ENCODE results near the gene CALML3. TPM values are rescaled to one million over a fixed set of nuclear protein-coding genes. Genes with fewer than 3 reads are reported as not detected.

The CALML3 gene
- total RNA-seq, 1 donor from 2014 or later: not detected

DNA sequence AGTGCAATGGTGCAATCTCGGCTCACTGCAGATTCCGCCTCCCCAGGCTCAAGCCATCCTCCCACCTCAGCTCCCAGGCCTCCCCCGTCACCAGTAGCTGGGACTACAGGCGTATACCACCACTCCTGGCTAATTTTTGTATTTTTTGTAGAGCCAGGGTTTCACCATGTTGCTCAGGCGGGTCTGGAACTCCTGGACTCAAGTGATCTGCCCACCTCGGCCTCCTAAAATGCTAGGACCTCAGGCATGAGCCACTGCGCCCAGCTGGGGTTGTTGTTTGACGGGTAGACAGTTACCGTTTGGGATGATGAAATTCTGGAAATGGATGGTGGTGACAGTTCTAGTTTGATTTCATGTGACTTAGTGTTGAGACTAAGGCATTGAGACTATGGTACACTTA is 15.3 kb downstream of the CALML3 start:
- Mint-ChIP-seq H3K27me3 (ENCODE audit: low read depth, unreplicated experiment) (no peaks in the 10 kb centered on the region), H3K4me3 (ENCODE audit: unreplicated experiment) (no peak overlapping the region), H3K9me3 (ENCODE audit: unreplicated experiment) (peaks cover 13% of the 10 kb centered on the region), H3K36me3 (ENCODE audit: low read depth, unreplicated experiment) (peaks cover 1% of the 10 kb centered on the region), H3K4me1 (ENCODE audit: low read depth, unreplicated experiment) (peaks cover 13% of the 10 kb centered on the region), H3K27ac (ENCODE audit: unreplicated experiment) (no peak overlapping the region)
- no peak overlapping the region for H3K9ac ChIP-seq (ENCODE audit: low read length)
- H3K36me3 ChIP-seq (ENCODE audit: insufficient read depth, low read length): no peaks in the 10 kb centered on the region
- H3K4me2 ChIP-seq (ENCODE audit: low read length): no peak overlapping the region
- no peak overlapping the region for H2AFZ ChIP-seq (ENCODE audit: low read depth, low read length)
- H3K9me3 ChIP-seq (ENCODE audit: insufficient read depth, low read depth, low read length): no peaks in the 10 kb centered on the region
- H3K4me1 ChIP-seq (ENCODE audit: insufficient read depth, low read length): peaks cover 13% of the 10 kb centered on the region
- TF ChIP-seq EZH2 (IDR thresholded peaks at IDR 0.05; ENCODE audit: insufficient read depth, low read length): no peak
- TF ChIP-seq, protein P1, sequence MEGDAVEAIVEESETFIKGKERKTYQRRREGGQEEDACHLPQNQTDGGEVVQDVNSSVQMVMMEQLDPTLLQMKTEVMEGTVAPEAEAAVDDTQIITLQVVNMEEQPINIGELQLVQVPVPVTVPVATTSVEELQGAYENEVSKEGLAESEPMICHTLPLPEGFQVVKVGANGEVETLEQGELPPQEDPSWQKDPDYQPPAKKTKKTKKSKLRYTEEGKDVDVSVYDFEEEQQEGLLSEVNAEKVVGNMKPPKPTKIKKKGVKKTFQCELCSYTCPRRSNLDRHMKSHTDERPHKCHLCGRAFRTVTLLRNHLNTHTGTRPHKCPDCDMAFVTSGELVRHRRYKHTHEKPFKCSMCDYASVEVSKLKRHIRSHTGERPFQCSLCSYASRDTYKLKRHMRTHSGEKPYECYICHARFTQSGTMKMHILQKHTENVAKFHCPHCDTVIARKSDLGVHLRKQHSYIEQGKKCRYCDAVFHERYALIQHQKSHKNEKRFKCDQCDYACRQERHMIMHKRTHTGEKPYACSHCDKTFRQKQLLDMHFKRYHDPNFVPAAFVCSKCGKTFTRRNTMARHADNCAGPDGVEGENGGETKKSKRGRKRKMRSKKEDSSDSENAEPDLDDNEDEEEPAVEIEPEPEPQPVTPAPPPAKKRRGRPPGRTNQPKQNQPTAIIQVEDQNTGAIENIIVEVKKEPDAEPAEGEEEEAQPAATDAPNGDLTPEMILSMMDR (IDR thresholded peaks at IDR 0.05; ENCODE audit: insufficient read depth, low read depth, low read length): no peak
- H3K27me3 ChIP-seq (ENCODE audit: insufficient read depth, low read length): no peaks in the 10 kb centered on the region
- no peak overlapping the region for H3K27ac ChIP-seq (ENCODE audit: low read depth, low read length)
- FAIRE-seq (no peak), DNase-seq (ENCODE audit: low read depth) (no peak)
- no peaks in the 10 kb centered on the region for H3K79me2 ChIP-seq (ENCODE audit: insufficient read depth, low read length)
- H4K20me1 ChIP-seq (ENCODE audit: insufficient read depth, low read length): no peaks in the 10 kb centered on the region
- no peak overlapping the region for H3K4me3 ChIP-seq (ENCODE audit: insufficient read depth, low read depth, low read length)

DNA sequence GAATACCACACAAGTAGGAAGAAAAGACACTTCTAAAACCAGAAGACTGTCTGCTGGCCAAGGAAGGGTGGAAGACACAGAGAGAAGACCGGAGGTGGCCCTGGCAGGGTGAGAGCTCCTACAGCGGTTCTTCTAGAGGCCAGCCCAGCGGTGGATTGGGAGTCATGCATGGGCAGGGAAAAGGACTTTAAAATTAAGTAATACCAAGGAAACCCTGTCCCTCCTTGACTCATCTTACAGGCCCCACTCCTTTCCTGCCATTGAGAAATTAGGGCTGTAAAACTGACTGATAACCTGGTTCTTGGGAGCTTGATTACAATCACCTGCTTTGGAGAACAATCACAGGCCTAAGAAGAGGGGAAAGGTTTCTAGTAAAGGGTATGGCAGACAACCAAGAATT is 16.1 kb downstream of the CALML3 start:
- no peaks in the 10 kb centered on the region for H3K27me3 Mint-ChIP-seq (ENCODE audit: low read depth, unreplicated experiment)
- Histone ChIP-seq H2AFZ (ENCODE audit: low read depth, low read length) (no peak overlapping the region), H4K20me1 (ENCODE audit: insufficient read depth, low read length) (no peaks in the 10 kb centered on the region), H3K27ac (ENCODE audit: low read depth, low read length) (no peak overlapping the region), H3K79me2 (ENCODE audit: insufficient read depth, low read length) (no peaks in the 10 kb centered on the region), H3K4me2 (ENCODE audit: low read length) (no peak overlapping the region), H3K9ac (ENCODE audit: low read length) (no peak overlapping the region), H3K4me1 (ENCODE audit: insufficient read depth, low read length) (peaks cover 21% of the 10 kb centered on the region), H3K27me3 (ENCODE audit: insufficient read depth, low read length) (no peaks in the 10 kb centered on the region), H3K9me3 (ENCODE audit: insufficient read depth, low read depth, low read length) (no peaks in the 10 kb centered on the region), H3K4me3 (ENCODE audit: insufficient read depth, low read depth, low read length) (no peak overlapping the region), H3K36me3 (ENCODE audit: insufficient read depth, low read length) (no peaks in the 10 kb centered on the region)
- TF ChIP-seq EZH2 (IDR thresholded peaks at IDR 0.05; ENCODE audit: insufficient read depth, low read length): no peak
- TF ChIP-seq, protein P1 (IDR thresholded peaks at IDR 0.05; ENCODE audit: insufficient read depth, low read depth, low read length): no peak
- H3K4me1 Mint-ChIP-seq (ENCODE audit: low read depth, unreplicated experiment): peaks cover 15% of the 10 kb centered on the region
- peaks cover 13% of the 10 kb centered on the region for H3K9me3 Mint-ChIP-seq (ENCODE audit: unreplicated experiment)
- no peak overlapping the region for H3K27ac Mint-ChIP-seq (ENCODE audit: unreplicated experiment)
- H3K36me3 Mint-ChIP-seq (ENCODE audit: low read depth, unreplicated experiment): peaks cover 1% of the 10 kb centered on the region
- DNase-seq (ENCODE audit: low read depth): no peak
- FAIRE-seq: no peak
- no peak overlapping the region for H3K4me3 Mint-ChIP-seq (ENCODE audit: unreplicated experiment)

GRCh38 chr10:5542100-5542499 is 17.3 kb downstream of the CALML3 start:
- no peaks in the 10 kb centered on the region for H3K27me3 ChIP-seq (ENCODE audit: insufficient read depth, low read length)
- H3K9ac ChIP-seq (ENCODE audit: low read length): no peak overlapping the region
- Mint-ChIP-seq H3K4me1 (ENCODE audit: low read depth, unreplicated experiment) (peaks cover 13% of the 10 kb centered on the region), H3K4me3 (ENCODE audit: unreplicated experiment) (no peak overlapping the region), H3K27me3 (ENCODE audit: low read depth, unreplicated experiment) (no peaks in the 10 kb centered on the region), H3K9me3 (ENCODE audit: unreplicated experiment) (peaks cover 13% of the 10 kb centered on the region), H3K36me3 (ENCODE audit: low read depth, unreplicated experiment) (peaks cover 1% of the 10 kb centered on the region), H3K27ac (ENCODE audit: unreplicated experiment) (no peak overlapping the region)
- FAIRE-seq (no peak), DNase-seq (ENCODE audit: low read depth) (no peak)
- H3K36me3 ChIP-seq (ENCODE audit: insufficient read depth, low read length): no peaks in the 10 kb centered on the region
- H3K27ac ChIP-seq (ENCODE audit: low read depth, low read length): no peak overlapping the region
- H3K79me2 ChIP-seq (ENCODE audit: insufficient read depth, low read length): no peaks in the 10 kb centered on the region
- H2AFZ ChIP-seq (ENCODE audit: low read depth, low read length): no peak overlapping the region
- no peaks in the 10 kb centered on the region for H3K9me3 ChIP-seq (ENCODE audit: insufficient read depth, low read depth, low read length)
- no peak overlapping the region for H3K4me3 ChIP-seq (ENCODE audit: insufficient read depth, low read depth, low read length)
- H3K4me1 ChIP-seq (ENCODE audit: insufficient read depth, low read length): peaks cover 33% of the 10 kb centered on the region
- H4K20me1 ChIP-seq (ENCODE audit: insufficient read depth, low read length): no peaks in the 10 kb centered on the region
- H3K4me2 ChIP-seq (ENCODE audit: low read length): no peak overlapping the region
- TF ChIP-seq, protein P1 (IDR thresholded peaks at IDR 0.05; ENCODE audit: insufficient read depth, low read depth, low read length): no peak
- no peak for TF ChIP-seq EZH2 (IDR thresholded peaks at IDR 0.05; ENCODE audit: insufficient read depth, low read length)
